Neural cell (in vitro differentiated cells): ENCODE data around the gene FBXL17. TPM values are rescaled to one million over a fixed set of nuclear protein-coding genes. Genes with fewer than 3 reads are reported as not detected.

ENCODE experiments used
- H2AFZ ChIP-seq: fragments of 200-600, 300-800 bp; sonication (generic), shearing (Covaris generic); 2 replicates; pipeline ENCODE4 v1.6.0; 2014; ENCODE audit warnings: low read depth, mild to moderate bottlenecking, antibody characterized with exemption, low read length, moderate library complexity
- H3F3A ChIP-seq: fragments of 200-600 bp; shearing (Covaris generic); 2 replicates; pipeline ENCODE4 v1.6.1; 2016; ENCODE audit warnings: mild to moderate bottlenecking, moderate library complexity, mixed read lengths, antibody characterized with exemption, low read length; ENCODE audit not compliant: insufficient read depth, poor library complexity, severe bottlenecking
- H3K27ac ChIP-seq: fragments of 200-600, 300-800 bp; sonication (generic), shearing (Covaris generic); 2 replicates; pipeline ENCODE4 v1.5.1; 2014; ENCODE audit warnings: mild to moderate bottlenecking, low read length, moderate library complexity
- H3K27me3 ChIP-seq: fragments of 300-800, 200-600 bp; sonication (generic), shearing (Covaris generic); 2 replicates; pipeline ENCODE4 v1.6.0; 2014; ENCODE audit warnings: mild to moderate bottlenecking, low read depth, low read length, moderate library complexity; ENCODE audit not compliant: insufficient read depth
- H3K36me3 ChIP-seq: fragments of 300-800, 200-600 bp; sonication (generic), shearing (Covaris generic); 2 replicates; pipeline ENCODE4 v1.5.1; 2014; ENCODE audit warnings: mild to moderate bottlenecking, antibody characterized with exemption, low read length, moderate library complexity; ENCODE audit not compliant: insufficient read depth
- H3K4me2 ChIP-seq: fragments of 300-800, 200-600 bp; sonication (generic), shearing (Covaris generic); 2 replicates; pipeline ENCODE4 v1.6.0; 2014; ENCODE audit warnings: mild to moderate bottlenecking, low read length
- H3K4me3 ChIP-seq: fragments of 300-800, 200-600 bp; sonication (generic), shearing (Covaris generic); 2 replicates; pipeline ENCODE4 v1.5.1; 2014; ENCODE audit warnings: mild to moderate bottlenecking, low read length, moderate library complexity
- H3K79me2 ChIP-seq: fragments of 200-600 bp; shearing (Covaris generic); replicated peaks from 2 replicates; pipeline ENCODE4 v1.6.0; 2014; ENCODE audit warnings: mild to moderate bottlenecking, low read length, moderate library complexity; ENCODE audit not compliant: insufficient read depth
- H3K9ac ChIP-seq: fragments of 300-800, 200-600 bp; sonication (generic), shearing (Covaris generic); 2 replicates; pipeline ENCODE4 v1.6.1; 2016; ENCODE audit warnings: mild to moderate bottlenecking, low read length, mixed read lengths
- H3K9me2 ChIP-seq: fragments of 200-600 bp; shearing (Covaris generic); 2 replicates; pipeline ENCODE4 v1.6.1; 2016; ENCODE audit warnings: mild to moderate bottlenecking, low read length, mixed read lengths; ENCODE audit not compliant: insufficient read depth
- H3K9me3 ChIP-seq: fragments of 200-600, 300-800 bp; sonication (generic), shearing (Covaris generic); 2 replicates; pipeline ENCODE4 v1.6.1; 2016; ENCODE audit warnings: mild to moderate bottlenecking, mixed run types, low read length, moderate library complexity, mixed read lengths
- H4K20me1 ChIP-seq: fragments of 200-600 bp; shearing (Covaris generic); 2 replicates; pipeline ENCODE4 v1.6.1; 2016; ENCODE audit warnings: mild to moderate bottlenecking, mixed run types; ENCODE audit not compliant: insufficient read depth
- CTCF ChIP-seq: fragments of 450-650 bp; IDR thresholded peaks from 2 replicates; pipeline ENCODE4 v1.5.1; 2014; ENCODE audit warnings: antibody characterized with exemption, mild to moderate bottlenecking, moderate library complexity; ENCODE audit not compliant: poor library complexity, severe bottlenecking
- EP300 ChIP-seq: fragments of 450-650 bp; conservative IDR thresholded peaks from 2 replicates; pipeline ENCODE4 v1.6.1; 2014; ENCODE audit warnings: antibody characterized with exemption, mild to moderate bottlenecking, moderate library complexity; ENCODE audit not compliant: poor library complexity, severe bottlenecking
- EZH2 ChIP-seq: fragments of 200-600, 300-800 bp; shearing (Covaris generic), sonication (generic); IDR thresholded peaks from 2 replicates; pipeline ENCODE4 v1.6.1; 2014; ENCODE audit warnings: antibody characterized with exemption, low read length, borderline replicate concordance, mild to moderate bottlenecking; ENCODE audit not compliant: insufficient read depth, poor library complexity, severe bottlenecking
- MXI1 ChIP-seq: fragments of 450-650 bp; conservative IDR thresholded peaks from 2 replicates; pipeline ENCODE4 v1.6.1; 2014; ENCODE audit warnings: antibody characterized with exemption, mild to moderate bottlenecking; ENCODE audit not compliant: poor library complexity, severe bottlenecking
- POLR2AphosphoS5 ChIP-seq: IDR thresholded peaks from 2 replicates; pipeline ENCODE4 v1.6.1; 2012
- RAD21 ChIP-seq: fragments of 450-650 bp; conservative IDR thresholded peaks from 2 replicates; pipeline ENCODE4 v1.6.1; 2014; ENCODE audit warnings: antibody characterized with exemption, mild to moderate bottlenecking, moderate library complexity
- REST ChIP-seq: IDR thresholded peaks from 2 replicates; pipeline ENCODE4 v1.6.1; 2012; ENCODE audit warnings: borderline replicate concordance
- SMC3 ChIP-seq: fragments of 450-650 bp; conservative IDR thresholded peaks from 2 replicates; pipeline ENCODE4 v1.6.1; 2014; ENCODE audit warnings: antibody characterized with exemption, mild to moderate bottlenecking, moderate library complexity; ENCODE audit not compliant: poor library complexity
- TAF1 ChIP-seq: IDR thresholded peaks from 2 replicates; pipeline ENCODE4 v1.6.1; 2012; ENCODE audit warnings: low read depth
- polyA plus RNA-seq: library from polyadenylated mRNA; depleted of rRNA; stranded (reverse); fragments of >200 nt; gene quantifications from 2 replicates; pipeline ENCODE4 v1.2.3, GENCODE V29; 2014

The FBXL17 gene
- polyA plus RNA-seq, 1 donor from 2014 or later, result 19.6 TPM

- H3K27me3 ChIP-seq, result no peaks in the 10 kb centered on the region
Measured at GRCh38 chr5:108028412-108028811, 353.5 kb downstream of the FBXL17 start.

GRCh38 chr5:108025957-108026356 is 355.9 kb downstream of the FBXL17 start:
- Histone ChIP-seq H3K4me3 (no peak overlapping the region), H2AFZ (no peak overlapping the region), H3K36me3 (no peaks in the 10 kb centered on the region), H3K27ac (no peak overlapping the region), H3K27me3 (no peaks in the 10 kb centered on the region), H3K9ac (no peak overlapping the region), H3K79me2 (no peaks in the 10 kb centered on the region), H3F3A (no peaks in the 10 kb centered on the region), H4K20me1 (no peaks in the 10 kb centered on the region), H3K4me2 (no peak overlapping the region), H3K9me2 (no peaks in the 10 kb centered on the region), H3K9me3 (no peaks in the 10 kb centered on the region)
- TF ChIP-seq REST, result no peak
- no peak for TF ChIP-seq SMC3
- TF ChIP-seq EP300, result no peak
- TF ChIP-seq RAD21, result no peak
- no peak for TF ChIP-seq CTCF
- no peak for TF ChIP-seq POLR2AphosphoS5
- TF ChIP-seq TAF1, result no peak
- TF ChIP-seq MXI1, result no peak

More at GRCh38 chr5:108028412-108028811, 353.5 kb downstream of the FBXL17 start:
- no peak overlapping the region for H3K9ac ChIP-seq
- H4K20me1 ChIP-seq, result no peaks in the 10 kb centered on the region
- H3F3A ChIP-seq, result no peaks in the 10 kb centered on the region
- no peak overlapping the region for H3K27ac ChIP-seq
- no peak overlapping the region for H2AFZ ChIP-seq
- no peaks in the 10 kb centered on the region for H3K36me3 ChIP-seq
- no peak overlapping the region for H3K4me3 ChIP-seq
- H3K4me2 ChIP-seq, result no peak overlapping the region
- no peaks in the 10 kb centered on the region for H3K9me3 ChIP-seq
- no peaks in the 10 kb centered on the region for H3K9me2 ChIP-seq
- no peaks in the 10 kb centered on the region for H3K79me2 ChIP-seq
- TF ChIP-seq REST (no peak), RAD21 (no peak), EZH2 (no peak), POLR2AphosphoS5 (no peak), CTCF (no peak), SMC3 (no peak), TAF1 (no peak)
